Measurements from ENCODE around the gene INPP5A.
"Not testable (repeated sequence)": the region's sequence is repeated elsewhere in the genome, so short reads cannot be mapped to it uniquely, and the experiment has no call there.

The INPP5A gene

GRCh38 chr10:132584081-132584480 is 46.5 kb downstream of the INPP5A start:
- no peak for DNase-seq

GRCh38 chr10:132585732-132586722 is 48.4 kb downstream of the INPP5A start:
- DNase-seq: no peak

GRCh38 chr10:132586739-132587138 is 49.2 kb downstream of the INPP5A start:
- no peak for DNase-seq

- no peak for DNase-seq
These were observed 49.6 kb downstream of the INPP5A start for GRCh38 chr10:132587175-132587574.

GRCh38 chr10:132588301-132589013 is 50.9 kb downstream of the INPP5A start:
- no peak for DNase-seq

- no peak for DNase-seq
These were observed 51.4 kb downstream of the INPP5A start for GRCh38 chr10:132589015-132589414.

GRCh38 chr10:132589681-132590080 is 52.1 kb downstream of the INPP5A start:
- no peak for DNase-seq

- no peak for DNase-seq
These were observed 52.6 kb downstream of the INPP5A start for GRCh38 chr10:132590094-132590751.

- DNase-seq: no peak
These were observed 53.1 kb downstream of the INPP5A start for GRCh38 chr10:132590752-132591121.

- no peak for DNase-seq
These were observed 53.8 kb downstream of the INPP5A start for GRCh38 chr10:132591166-132591971.

- DNase-seq: no peak
These were observed 55.3 kb downstream of the INPP5A start for GRCh38 chr10:132592790-132593383.

GRCh38 chr10:132593389-132593788 is 55.8 kb downstream of the INPP5A start:
- DNase-seq: no peak

- DNase-seq: no peak
These were observed 56.6 kb downstream of the INPP5A start for GRCh38 chr10:132593900-132594876.

GRCh38 chr10:132595021-132595420 is 57.4 kb downstream of the INPP5A start:
- no peak for DNase-seq

- DNase-seq: no peak
These were observed 58.3 kb downstream of the INPP5A start for GRCh38 chr10:132595854-132596253.

- DNase-seq: no peak
These were observed 59.2 kb downstream of the INPP5A start for GRCh38 chr10:132596742-132597279.

- DNase-seq: no peak
These were observed 60.1 kb downstream of the INPP5A start for GRCh38 chr10:132597654-132598053.

GRCh38 chr10:132599023-132599618 is 61.5 kb downstream of the INPP5A start:
- DNase-seq: not testable (repeated sequence)

GRCh38 chr10:132599732-132600131 is 62.1 kb downstream of the INPP5A start:
- no peak for DNase-seq

GRCh38 chr10:132600416-132600815 is 62.8 kb downstream of the INPP5A start:
- no peak for DNase-seq
